SK-MEL-5 (cell line): ENCODE results near the gene FGF3. TPM values are rescaled to one million over a fixed set of nuclear protein-coding genes. Genes with fewer than 3 reads are reported as not detected.

ENCODE experiments used
- DNase-seq: peaks from one replicate; pipeline ENCODE4 v3.0.0-alpha.2; 2016; ENCODE audit warnings: low read depth, low spot score
- in situ Hi-C: cut with HindIII; loops from 2 replicates; pipeline ENCODE4 v1.10.0; 2016; ENCODE audit warnings: low sequenced_read_pairs, high pct_unique_total_duplicates, low pct_unique_long_range_greater_than_20kb
- total RNA-seq: library from RNA; depleted of rRNA; stranded (reverse); fragments of >200 nt; shearing (Covaris generic); gene quantifications from 2 replicates; pipeline ENCODE4 v1.2.3, GENCODE V29; 2014

FGF3 gene
- total RNA-seq, 1 experiment from 2014 or later, result not detected

GRCh38 chr11:69831985-69832384, 12.8 kb upstream of the FGF3 start:
- no peak for DNase-seq
- in situ Hi-C loops, result no loop called here

GRCh38 chr11:69830086-69830485, 10.9 kb upstream of the FGF3 start:
- in situ Hi-C loops, result no loop called here

GRCh38 chr11:69828971-69829344, 9.7 kb upstream of the FGF3 start:
- in situ Hi-C loops, result no loop called here
- DNase-seq, result no peak

More at GRCh38 chr11:69830086-69830485, 10.9 kb upstream of the FGF3 start:
- no peak for DNase-seq

DNA sequence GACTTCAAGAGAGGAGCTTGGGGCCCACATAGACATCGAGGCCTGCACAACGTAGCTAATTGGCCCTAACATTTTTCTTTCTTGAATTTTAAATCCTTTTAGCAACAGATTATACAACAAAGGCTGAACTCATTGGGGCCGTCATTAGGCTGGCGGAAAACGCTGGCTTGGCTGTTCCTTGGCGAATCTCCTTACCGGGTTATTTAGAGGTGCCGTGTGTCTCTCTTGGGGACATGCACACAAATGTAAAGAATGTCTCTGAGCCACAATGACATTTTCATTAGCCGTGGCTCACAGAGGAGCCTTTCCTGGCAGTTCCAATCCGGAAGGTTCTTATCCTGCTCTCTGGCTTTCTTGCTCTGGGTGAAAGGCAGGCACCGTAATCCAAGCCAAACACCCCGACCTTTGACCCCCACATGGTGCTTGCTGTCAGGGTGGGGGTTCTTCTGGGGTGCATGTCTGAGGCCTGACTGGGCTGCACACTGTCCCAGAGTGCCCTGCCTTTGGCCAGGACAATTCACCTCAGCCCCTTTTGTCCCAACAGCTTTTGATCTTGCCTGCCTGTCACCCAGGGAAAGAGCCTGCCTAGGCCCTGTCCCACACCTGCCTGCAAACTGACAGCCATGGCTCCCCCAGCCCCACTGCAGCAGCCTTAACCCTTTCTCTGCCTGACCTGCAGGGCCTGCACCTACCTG, 9.2 kb upstream of the FGF3 start:
- in situ Hi-C loops, result no loop called here

DNA sequence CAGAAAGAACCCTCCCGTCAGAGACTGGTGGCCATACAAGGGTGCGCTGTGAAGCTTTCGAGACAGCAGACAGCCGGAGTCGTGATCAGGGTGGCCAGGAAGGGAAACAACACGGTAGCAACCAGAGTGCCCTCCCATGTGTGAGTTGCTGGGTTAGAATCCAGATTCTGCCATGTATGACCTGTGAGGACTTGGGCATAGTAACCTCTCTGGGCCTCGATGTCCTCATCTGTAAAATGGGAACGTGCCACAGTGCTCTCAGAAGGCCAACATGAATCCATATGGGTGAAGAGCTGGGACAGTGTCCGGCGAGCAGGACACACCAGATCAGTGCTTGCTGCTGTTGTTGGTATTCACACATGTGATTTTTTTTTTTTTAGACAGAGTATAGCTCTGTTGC, 7.6 kb upstream of the FGF3 start:
- no peak for DNase-seq
- in situ Hi-C loops, result no loop called here

More for the DNA sequence above, 9.2 kb upstream of the FGF3 start:
- DNase-seq, result no peak

- DNase-seq, result no peak
- in situ Hi-C loops, result no loop called here
Measured at GRCh38 chr11:69825941-69826340, 6.7 kb upstream of the FGF3 start.

DNA sequence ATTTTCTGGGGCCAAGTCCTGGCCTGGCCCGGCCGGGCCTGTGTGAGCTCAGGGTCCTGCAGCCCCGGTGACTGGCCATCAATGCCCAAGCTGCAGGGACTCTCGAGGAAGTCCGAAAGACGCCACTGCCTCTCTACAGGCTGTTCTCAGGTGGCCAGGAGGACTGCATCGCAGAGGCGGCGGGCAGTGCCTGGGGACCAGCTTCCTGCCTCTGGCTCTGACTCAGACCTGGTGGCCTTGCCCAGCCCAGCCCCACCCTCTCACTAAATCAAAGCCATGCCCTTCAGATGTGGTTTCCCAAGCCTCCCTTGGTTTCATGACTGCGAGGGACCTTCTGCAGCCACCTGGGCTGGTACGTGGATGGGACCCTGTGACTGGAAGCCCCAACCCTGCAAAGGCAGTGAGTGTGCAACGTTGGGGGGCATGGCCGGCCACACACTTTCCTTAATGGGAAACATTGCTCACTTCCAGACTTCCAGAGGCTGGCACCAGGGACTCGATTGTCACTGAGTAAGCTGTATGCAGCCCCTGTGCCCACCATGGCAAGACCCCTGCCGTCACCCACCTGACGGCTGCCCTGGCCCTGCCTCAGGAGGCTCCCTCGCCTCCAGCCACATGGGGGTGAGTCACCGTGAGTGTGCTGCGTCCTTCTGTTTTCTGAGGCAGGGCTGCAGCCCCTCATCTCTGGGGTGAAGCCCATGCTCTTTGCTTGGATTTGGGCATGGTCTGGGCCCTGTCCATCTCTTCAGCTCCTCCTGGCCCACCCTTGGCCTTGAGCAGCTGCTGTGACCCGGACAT, 6.0 kb upstream of the FGF3 start:
- in situ Hi-C loops, result no loop called here

GRCh38 chr11:69823641-69824265, 4.5 kb upstream of the FGF3 start:
- DNase-seq, result no peak
- in situ Hi-C loops, result no loop called here

More for the DNA sequence above, 6.0 kb upstream of the FGF3 start:
- DNase-seq, result no peak

- in situ Hi-C loops, result no loop called here
- no peak for DNase-seq
Measured at GRCh38 chr11:69822676-69823494, 3.7 kb upstream of the FGF3 start.

DNA sequence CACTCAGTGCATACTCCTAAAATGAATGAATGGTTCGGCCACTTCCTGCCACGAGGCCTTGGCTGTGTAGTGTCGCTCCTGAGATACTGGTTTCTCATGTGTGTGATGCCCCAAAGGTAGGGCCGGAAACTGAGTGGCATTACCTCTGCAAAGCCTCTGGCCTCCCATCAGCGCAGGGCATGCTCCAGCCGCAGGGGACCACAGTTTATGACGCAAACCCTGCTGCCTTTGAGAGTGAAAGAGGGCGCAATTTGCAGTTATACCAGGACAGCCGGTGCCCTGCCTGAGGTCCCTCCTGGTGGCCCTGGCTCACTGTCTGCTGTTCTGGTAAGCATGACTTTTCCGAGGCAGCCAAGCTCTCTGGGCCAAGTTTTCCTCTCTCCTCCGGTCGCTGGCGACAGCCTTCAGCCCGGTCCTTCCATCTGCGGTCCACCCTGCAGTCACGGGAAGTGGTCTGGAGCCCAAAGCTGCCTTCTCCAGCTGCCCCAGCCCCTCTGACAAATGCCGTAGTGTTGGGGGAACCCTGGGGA, 2.4 kb upstream of the FGF3 start:
- no peak for DNase-seq
- in situ Hi-C loops, result no loop called here

GRCh38 chr11:69820441-69820840, 1.2 kb upstream of the FGF3 start:
- in situ Hi-C loops, result no loop called here
- DNase-seq, result no peak

DNA sequence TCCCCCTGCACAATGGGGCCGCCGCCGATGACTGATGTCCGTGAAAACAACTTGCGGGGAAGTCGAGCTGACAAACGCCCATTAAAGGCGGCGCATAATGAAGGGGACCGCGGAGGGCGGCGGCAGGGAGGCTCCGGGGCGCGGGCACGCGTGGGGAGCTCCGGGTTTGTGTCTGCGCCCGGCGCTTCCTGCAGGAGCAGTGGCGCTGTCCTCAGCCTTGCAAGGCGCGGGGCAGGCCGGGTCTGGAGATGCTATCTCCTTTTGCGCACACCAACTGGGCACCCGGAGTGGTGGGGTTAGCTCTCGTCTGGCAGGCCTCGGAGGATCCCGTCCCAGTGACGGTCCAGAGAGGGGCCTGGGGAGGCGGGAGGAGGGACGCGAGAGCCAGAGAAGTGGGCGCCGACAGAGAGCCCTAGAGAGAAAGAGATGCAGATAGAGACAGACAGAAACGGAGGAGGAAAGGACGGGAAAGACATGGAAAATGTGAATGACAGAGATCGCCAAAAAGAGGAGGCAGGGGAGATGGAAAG, 390 bp upstream of the FGF3 start:
- in situ Hi-C loops, result no loop called here
- DNase-seq, result no peak

GRCh38 chr11:69818231-69818602, 999 bp downstream of the FGF3 start:
- DNase-seq, result no peak
- in situ Hi-C loops, result no loop called here

DNA sequence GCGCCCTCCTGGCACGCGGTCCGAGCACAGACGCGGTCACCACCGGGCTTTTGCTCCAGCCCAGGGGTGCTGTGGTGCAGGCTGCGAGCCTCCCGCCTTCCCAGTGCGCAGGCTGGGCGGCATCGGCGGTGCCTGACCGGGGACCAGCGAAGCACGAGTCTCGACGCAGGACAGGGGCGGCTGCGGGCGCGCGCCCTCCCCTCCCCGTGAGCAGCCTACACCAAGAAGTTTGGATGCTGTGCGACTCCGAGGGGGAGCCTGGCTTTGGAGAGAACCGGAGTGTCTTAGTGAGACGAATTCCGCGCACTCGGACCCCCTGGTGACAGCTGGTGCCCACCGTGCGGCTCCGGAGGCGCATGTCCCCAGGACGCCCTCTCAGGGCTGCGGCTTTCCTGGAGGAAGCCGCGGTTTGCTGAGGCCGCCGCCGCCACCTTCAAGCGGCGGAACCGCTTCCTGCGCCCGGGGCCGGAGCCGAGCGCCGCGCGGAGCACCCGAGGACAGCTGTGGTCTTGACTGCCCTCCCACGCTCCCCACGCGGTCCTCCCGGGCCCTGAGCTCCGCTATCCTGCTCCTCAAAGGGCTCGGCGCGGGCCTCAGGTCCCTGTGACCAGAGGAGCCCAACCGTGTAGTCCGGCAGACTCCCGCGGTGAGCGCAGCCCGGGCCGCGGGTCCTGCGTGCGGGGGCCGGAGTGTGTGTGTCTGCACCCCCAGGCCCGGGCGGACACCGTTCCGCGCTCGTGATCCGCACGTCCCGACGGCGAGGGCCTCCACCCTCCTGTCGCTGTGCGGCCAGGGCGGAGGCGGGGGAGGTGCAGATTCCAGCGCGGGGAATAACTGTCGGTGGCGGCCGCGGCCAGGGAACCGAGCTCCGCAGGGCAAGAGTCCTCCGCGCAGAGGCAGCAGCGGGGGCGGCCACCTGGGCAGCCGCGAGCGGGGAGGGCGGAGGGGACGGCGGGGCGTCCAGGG, 1.7 kb downstream of the FGF3 start:
- no peak for DNase-seq
- in situ Hi-C loops, result no loop called here

GRCh38 chr11:69816671-69817070, 2.5 kb downstream of the FGF3 start:
- in situ Hi-C loops, result no loop called here

GRCh38 chr11:69815973-69816372, 3.2 kb downstream of the FGF3 start:
- in situ Hi-C loops, result no loop called here
- DNase-seq, result no peak

More at GRCh38 chr11:69816671-69817070, 2.5 kb downstream of the FGF3 start:
- no peak for DNase-seq
